HG02884 (cell line): Measurements from ENCODE around the gene CELF5.

ENCODE experiments used
- ATAC-seq: cut with Tn5 transposase; IDR thresholded peaks from one replicate; pipeline ENCODE4 v1.9.1; 2021; ENCODE audit warnings: mild to moderate bottlenecking, moderate library complexity; ENCODE audit not compliant: unreplicated experiment

CELF5 gene

DNA sequence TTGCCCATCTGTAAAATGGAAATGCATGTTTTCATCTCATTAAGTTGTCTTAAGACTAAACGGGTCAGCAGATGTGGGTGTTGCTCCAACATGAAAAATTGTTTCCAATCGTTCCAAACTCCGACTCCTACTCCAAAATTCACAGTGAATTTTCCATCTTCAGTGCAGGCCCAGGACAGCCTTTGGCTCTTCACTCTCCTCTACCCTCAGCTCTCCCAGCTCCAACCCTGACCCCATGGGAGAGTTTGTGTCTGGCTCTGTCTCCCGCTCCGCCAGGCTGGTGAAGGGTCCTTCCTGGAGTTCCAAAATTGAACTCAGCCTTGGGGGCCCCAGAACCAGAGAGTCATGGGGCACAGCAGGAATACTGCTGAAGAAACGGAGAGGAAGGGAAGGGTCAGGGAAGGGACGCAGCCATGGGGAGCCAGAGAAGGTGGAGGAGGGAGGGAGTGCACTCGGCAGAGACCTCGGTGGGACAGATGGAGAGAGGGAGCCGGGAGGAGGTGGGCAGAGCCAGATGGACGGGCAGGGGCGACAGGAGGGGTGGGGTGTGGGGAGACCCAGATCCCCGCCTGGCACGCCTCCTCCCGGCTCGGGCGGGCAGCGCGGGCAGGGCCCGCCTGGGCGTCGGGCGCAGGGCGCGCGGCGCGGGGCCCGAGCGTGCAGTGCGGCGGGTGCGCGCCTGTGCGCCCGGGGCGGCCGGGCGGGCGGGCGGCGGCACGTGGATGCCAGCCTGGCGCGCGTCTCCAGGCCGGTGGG lies 45.6 kb downstream of the CELF5 start:
- ATAC-seq = no peak

DNA sequence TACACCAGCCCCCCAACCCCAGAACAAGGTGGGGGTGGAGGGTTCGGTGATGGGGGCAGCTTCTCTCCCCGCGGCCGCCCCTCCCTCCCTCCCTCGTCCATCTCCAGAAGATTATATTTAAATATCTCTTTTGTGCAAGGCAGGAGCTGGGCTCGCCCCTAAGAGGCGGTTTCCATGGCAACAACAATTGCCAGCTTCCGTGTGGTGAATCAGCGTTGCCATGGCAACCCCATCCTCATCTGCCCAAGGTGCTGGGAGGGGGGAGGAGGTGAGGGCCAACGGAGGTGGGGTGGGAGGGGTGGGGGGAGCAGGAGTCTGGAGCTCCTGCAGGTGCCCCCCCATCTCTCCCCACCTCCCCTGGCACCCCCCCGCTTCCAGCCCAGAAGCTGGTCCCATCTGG lies 46.4 kb downstream of the CELF5 start:
- ATAC-seq = no peak

DNA sequence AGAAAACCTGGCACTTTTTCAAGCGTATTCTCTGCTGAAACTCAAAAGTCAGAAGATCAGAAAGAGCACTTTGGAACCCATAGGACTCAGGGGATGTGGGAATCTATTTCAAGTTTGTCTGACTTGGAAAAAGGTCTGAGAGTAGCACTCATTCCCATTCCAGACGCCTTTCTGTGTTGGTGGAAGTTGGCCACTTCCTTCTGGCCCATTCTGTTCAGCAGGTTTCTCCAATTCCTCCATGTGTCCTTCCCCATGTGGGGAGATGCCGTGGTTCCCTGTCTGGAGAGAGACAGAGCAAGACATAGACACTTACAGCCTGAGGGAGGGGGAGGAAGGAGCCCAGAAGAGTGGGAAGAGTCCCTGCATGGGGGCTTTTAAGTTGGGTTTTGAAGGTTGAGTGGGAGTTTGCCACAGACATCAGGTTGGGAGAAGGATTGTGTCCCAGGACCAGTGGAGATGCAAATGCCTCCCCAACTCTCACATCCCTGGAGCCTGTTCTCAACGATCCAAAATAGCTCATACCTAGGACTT lies 48.0 kb downstream of the CELF5 start:
- no peak for ATAC-seq

DNA sequence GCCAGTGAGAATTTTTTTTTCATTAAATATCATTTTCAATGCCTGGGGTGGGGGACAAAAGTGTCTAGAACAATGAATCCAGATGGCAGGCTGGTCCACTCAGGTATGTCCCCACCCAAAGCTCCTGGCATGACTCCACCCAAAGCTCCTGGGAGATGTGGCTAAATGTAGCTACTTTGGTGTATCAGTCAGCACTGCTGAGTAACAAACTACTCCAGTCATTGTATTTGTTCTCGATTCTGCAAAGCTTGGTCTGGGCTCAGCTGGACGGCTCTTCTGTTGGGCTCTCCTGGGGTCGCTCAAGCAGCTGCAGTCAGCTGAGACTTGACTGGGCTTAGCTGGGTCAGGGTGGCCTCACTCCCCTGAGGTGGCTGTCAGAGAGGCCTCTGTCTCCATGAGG lies 48.5 kb downstream of the CELF5 start:
- ATAC-seq = no peak

DNA sequence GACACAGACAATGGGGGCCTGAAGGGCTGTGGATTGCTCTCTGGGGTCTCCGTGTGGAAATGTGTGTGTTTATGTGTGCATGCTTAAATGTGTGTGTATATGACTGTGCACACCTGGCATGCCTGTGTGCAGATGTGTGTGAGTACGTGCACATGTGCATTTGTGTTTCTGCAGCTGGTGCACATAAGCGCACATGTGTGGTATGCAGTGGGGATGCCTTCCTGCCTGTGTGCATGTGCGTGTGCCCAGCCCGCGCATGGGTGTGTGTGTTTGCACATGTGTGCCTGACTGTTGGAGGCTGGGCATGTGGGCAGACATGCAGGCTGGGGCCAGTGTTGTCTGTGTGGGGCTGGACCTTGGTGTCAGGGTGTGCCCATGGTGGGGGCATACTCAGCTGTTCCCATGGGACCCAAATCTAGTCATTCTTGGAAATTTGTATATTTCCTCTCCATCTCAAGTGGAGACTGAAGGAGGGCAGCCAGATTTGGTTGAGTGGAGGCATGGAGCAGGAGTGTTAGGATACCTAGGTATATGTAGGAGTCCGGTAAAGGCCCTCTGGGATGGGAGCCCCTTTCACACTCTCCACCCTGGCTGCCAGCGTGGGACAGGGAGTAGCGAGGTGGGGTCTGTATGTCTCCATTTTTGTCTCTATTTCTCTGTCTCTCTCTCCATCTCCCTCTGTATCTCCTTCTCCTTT lies 49.9 kb downstream of the CELF5 start:
- ATAC-seq = no peak

DNA sequence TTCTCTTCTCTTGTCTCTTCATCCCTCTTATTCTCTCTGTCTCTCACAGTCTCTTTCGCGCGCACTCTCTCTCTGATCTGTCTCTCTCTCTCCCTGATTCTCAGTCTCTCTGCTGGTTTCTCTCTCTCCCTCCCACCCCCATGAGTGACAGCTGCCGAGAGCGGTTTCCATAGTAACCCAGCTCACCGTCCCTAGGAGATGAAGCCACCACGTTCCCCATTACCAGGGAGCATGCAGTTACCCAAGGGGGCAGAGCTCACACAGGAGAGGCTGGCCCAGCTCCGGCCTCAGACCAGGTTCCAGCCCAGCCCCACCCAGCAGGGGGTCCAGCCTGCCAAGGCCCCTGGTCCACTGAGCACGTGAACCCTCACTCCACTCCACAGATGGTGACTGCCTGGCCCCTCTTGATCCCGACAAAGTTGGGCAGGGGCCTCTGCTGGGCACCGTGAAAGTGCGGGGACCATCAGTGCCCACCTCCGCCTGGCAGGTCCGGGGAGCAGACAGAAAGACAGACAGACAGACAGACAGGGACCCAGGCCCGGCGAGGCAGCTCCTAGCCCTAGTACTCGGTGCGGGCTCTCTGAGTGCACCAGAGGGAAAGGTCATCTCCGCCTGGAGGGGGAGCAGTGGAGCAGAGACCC lies 50.6 kb downstream of the CELF5 start:
- no peak for ATAC-seq

DNA sequence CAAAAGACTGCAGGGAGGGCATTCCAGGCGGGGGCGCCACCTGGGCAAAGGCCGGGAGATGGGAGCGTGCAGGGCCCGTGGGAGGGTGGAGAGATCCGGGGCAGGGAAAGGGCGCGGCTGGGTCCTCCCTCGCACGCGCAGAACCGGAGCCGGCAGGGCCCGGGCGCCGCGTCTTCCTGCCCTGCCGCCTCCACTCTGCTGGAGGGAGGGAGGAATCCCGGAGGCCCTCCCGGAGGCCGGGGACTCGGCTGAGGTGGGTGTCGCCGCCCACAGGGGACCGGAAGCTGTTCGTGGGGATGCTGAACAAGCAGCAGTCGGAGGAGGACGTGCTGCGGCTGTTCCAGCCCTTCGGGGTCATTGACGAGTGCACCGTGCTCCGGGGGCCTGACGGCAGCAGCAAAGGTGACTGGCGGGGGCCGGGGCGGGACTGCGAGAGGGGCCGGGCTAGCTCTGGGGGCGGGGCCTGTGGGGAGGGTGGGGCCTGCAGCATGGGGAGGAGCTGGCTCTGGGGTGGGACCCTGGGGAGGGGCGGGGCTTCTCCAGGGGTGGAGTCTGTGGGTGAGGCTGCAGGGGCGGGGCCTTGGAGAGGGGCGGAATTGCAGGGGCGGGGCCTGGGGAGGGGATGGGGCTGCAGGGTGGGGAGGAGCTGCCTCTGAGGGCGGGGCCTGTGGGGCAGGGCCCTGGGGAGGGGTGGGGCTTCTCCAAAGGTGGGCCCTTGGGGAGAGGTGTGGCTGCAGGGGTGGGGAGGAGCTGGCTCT lies 51.3 kb downstream of the CELF5 start:
- no peak for ATAC-seq

DNA sequence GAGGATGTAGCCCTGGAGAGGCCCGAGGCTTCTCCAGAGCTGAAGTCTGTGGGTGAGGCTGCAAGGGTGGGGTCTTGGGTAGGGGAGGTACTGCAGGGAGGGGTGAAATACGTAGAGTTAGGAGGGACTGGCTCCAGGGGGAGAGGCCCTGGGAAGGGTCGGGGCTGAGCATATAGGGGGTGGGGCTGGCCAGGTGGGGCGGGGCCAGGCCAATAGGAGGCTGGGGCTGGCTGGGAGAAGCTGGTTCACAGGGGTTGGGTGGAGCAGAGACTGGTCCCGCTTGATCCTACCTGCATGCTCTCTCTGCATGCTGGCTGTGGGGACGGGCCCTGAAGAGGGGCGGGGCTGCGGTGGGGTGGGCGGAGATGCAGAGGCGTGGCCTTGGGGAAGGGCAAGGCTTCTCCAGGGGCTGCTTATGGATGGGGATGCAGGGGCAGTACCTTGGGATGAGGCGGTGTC lies 51.9 kb downstream of the CELF5 start:
- ATAC-seq = no peak

DNA sequence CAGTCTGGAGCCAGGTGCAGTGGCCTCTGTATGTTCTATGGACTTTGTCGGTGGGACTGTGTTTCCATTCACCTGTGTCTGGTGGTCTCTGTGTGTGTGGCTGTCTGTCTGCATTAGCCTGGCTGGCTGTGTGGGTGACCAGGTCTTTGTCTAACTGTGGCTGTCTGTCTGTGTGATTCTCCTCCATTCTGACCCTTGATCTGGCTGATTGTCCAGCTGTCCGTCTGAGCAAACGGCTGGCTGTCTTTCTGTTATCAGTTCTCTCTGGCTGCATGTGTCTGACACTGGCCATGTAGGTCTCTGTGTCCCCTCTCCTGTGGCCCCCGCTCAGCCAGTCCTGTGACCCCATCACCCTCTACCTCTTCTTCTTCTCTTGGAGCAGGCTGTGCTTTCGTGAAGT lies 53.2 kb downstream of the CELF5 start:
- no peak for ATAC-seq

DNA sequence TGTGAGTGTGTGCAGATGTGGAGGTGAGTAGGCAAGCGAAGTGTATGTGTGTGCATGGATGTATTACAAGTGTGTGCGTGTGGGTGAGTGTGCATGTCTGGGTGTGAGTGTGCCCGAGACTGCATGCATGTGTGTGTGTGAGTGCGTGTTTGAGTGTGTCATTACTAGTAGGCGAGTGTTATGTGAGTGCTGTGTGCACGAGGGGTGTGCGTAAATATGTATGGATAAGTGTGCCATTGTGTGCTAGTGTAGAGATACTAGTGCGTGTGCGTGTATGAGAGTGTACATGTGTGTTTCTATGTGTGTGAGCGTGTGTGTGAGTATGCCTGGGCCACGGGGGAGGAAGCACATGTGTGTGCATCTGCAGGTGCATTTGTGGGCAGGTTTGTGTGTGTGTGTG lies 53.8 kb downstream of the CELF5 start:
- ATAC-seq = no peak

DNA sequence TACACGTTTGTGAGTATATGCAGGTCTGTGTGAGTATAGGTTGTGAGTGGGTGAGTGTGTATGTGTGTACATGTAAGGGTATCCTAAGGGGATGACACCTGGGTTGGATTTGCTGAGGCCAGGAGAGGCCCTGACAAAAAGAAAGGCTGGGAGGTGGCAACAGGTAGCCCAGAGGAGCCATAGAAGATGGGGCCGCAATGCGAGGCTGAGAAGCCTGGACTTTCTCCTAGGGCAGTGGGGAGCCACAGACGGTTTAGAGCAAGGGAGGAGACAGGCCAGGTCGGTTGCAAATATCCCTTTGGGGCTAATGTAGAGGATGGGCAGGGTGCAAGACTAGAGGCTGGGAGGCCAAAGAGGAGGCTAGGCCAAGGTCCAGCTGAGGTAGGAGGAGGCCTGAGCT lies 54.3 kb downstream of the CELF5 start:
- no peak for ATAC-seq

DNA sequence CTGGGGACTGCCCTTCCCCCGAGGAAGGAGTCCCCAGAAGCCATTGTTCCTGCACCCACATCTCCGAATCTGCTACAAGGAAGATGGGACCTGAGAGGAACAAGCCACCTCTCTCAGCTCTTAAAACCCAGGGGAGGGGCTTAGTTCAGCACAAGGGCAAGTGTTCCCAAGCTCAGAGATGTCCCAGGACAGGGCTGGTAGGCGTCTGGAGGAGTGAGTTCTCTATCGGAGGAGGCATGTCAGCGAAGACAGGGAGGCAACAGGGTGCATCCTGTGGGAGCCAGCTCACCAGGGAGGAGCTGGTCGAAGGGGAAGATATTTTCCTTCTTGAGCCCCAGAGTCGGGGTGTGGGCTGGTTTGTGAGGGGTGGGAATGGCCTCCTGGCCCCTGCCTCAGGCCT lies 54.8 kb downstream of the CELF5 start:
- no peak for ATAC-seq

DNA sequence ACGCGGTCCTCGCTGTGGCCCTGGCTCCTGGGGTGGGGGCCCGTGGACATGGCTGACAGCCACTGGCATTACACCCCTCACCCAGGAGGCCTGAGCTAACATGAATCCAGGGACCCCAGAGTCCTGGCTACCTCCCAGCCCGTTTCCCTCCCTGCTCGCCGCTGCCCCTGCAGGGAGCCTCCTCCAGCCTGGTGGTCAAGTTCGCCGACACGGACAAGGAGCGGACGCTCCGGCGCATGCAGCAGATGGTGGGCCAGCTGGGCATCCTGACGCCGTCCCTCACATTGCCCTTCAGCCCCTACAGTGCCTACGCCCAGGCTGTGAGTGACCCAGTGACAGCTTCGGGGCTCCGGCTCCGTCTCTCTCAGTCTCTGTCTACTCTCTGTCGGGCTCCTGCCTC lies 56.6 kb downstream of the CELF5 start:
- ATAC-seq = no peak

DNA sequence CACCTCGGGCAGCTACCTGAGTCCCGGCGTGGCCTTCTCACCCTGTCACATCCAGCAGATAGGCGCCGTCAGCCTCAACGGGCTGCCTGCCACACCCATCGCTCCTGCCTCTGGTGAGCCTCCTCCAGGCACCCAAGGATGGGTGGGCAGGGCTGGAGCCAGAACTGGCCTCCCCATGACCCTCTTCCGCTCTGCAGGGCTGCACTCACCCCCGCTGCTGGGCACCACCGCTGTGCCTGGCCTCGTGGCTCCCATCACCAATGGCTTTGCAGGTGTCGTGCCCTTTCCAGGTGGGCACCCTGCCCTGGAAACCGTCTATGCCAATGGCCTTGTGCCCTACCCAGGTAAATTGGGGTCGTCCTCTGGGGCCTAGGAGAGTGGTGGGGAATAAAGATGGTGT lies 57.7 kb downstream of the CELF5 start:
- ATAC-seq = no peak

DNA sequence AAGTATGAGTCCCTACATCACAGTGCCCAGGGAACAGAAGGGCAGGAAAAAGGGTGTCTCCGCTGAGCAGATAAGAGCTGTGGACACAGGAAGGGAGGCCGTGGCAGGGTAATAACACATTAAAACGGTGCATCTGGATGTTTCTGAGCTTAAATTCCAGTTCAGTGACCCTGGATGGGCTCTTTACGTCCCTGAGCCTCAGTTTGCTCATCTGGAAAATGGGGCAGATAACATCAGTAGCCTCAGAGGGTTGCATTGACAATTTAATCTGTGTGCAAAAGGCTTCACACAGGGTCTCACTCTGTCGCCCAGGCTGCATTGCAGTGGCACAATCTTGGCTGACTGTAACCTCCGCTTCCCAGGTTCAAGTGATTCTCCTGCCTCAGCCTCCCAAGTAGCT lies 58.1 kb downstream of the CELF5 start:
- ATAC-seq = no peak

DNA sequence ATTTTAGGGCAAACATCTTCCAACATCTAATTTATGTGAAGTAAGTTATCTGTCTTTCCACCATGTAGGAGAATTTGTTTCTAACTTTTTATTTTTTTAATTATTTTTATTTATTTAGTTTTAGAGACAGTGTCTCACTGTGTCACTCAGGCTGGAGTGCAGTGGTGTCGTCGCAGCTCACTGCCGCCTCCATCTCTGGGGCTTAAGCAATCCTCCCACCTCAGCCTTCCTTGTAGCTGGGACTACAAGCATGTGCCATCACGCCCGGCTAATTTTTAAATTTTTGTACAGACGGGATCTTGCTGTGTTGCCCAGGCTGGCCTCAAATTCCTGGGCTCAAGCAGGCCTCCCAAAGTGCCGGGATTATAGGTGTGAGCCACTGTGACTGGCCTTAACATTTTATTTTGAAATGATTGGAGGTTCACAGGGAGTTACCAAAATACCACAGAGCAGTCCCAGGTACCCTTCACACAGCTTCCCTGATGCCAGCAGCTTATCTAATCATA lies 58.8 kb downstream of the CELF5 start:
- ATAC-seq = no peak

DNA sequence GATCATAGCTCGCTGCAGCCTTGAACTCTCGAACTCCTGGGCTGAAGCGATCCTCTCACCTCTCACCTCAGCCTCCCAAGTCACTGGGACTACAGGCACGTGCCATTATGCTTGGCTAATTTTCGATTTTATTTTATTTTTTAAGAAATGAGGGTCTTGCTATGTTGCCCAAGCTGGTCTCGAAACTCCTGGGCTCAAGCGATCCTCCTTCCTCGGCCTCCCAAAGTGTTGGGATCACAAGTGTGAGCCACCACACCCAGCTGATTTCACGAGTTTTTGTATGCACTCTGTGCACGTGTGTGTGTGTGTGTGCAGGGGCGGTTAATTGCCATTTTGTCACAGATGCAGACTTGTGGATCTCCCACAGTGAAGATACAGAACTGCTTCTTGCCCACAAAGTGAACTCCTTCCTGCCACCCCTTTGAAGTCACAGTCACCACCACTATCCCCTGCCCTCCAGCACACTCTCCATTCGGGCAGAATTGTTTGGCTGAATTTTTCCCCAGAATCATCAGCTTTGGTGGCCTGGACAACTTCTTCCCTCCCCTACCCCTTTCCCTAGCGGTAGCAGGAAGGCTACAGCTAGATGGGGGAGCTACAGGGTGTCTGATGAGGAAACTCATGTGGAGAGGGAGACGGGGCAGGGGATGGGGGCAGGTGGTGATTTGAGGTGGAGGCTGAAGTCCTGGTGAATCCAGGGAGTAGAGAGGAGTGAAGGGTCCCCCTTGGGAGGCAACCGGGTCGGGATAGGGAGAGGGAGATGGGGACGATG lies 59.6 kb downstream of the CELF5 start:
- no peak for ATAC-seq

DNA sequence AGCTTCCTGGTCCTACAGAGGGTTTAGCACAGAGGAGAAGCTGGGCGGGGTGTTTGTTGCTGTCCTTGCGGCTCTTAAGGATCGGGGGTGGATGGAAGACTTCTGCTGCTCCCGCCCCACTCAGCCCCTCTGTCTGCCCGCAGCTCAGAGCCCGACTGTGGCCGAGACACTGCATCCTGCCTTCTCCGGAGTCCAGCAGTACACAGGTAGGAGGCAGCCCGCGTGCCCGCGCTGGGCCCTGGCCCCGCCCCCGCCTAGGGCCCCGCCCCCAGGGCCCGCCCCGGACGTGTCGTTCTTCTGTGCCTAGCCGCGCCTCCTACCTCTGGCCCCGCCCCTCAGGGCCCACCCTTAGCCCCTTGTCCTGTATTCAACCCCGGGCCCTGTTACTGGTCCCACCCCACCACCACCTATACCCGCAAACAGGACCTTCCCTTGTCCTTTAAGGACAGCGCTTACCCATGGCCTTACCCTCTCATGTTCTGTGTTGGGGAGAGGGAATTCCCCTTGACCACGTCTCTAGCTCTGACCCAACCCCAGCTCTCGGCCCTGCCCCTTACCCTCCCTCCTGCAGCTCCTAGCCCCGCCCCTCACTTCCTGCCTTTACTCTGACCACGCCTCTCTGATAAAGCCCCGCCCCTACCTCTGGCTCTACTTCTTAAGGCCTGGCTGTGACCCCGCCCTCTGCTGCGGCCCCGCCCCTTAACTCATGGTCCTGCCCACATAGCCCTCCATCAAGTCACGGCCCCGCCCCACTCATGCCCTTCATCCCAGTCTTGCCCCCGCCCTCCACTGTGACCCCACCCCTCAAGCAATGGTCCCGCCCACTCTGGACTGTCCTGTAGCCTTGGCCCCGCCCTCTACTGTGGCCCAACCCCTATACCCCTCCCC lies 60.5 kb downstream of the CELF5 start:
- no peak for ATAC-seq

DNA sequence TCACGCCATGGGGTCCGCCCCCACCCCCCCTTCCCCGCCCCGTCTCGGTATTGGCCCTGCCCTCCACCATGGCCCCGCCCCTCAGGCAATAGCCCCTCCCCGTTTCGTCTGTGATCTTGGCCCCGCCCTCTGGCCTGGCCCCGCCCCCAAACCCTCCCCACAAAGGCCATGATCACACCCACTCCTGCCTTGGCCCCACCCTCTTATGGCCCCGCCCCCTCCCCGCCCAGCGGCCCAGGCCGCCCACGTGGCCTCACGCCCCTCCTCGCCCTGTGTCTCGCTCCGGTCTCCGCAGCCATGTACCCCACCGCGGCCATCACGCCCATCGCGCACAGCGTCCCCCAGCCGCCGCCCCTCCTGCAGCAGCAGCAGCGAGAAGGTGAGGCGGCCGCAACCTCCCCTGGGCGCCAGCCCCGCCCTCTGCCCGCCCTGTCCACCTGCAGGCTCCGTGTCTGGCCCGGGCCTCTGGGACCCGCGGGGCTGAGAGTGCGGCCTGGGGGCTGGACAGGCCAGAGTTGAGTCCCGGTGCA lies 61.3 kb downstream of the CELF5 start:
- no peak for ATAC-seq
